Body of pancreas (tissue), 4 donors: ENCODE data around the gene LTB4R2.

Experiments used
- POLR2A ChIP-seq, 3 donors: fragments of 450-650 bp; IDR thresholded peaks; one replicate each; pipeline ENCODE4 v1.6.1; 2016; ENCODE audit warnings: antibody characterized with exemption in 3 of 3, mild to moderate bottlenecking in 2 of 3
- TF ChIP-seq, protein P1 (sequence below), 7 experiments: fragments of 450-650 bp in 4 of 7; fragments of 200-600 bp in 3 of 7; sonication (generic) in 3 of 7; IDR thresholded peaks; one replicate each; pipeline ENCODE4 v1.5.1; 2016 to 2019; ENCODE audit warnings: antibody characterized with exemption in 7 of 7

GRCh38 chr14:24310646-24311604, 985 bp downstream of the LTB4R2 start, which contains the start of gene LTB4R:
- TF ChIP-seq, protein P1, sequence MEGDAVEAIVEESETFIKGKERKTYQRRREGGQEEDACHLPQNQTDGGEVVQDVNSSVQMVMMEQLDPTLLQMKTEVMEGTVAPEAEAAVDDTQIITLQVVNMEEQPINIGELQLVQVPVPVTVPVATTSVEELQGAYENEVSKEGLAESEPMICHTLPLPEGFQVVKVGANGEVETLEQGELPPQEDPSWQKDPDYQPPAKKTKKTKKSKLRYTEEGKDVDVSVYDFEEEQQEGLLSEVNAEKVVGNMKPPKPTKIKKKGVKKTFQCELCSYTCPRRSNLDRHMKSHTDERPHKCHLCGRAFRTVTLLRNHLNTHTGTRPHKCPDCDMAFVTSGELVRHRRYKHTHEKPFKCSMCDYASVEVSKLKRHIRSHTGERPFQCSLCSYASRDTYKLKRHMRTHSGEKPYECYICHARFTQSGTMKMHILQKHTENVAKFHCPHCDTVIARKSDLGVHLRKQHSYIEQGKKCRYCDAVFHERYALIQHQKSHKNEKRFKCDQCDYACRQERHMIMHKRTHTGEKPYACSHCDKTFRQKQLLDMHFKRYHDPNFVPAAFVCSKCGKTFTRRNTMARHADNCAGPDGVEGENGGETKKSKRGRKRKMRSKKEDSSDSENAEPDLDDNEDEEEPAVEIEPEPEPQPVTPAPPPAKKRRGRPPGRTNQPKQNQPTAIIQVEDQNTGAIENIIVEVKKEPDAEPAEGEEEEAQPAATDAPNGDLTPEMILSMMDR (IDR thresholded peaks at IDR 0.05): peak; percentile 14 to 67 (median 50)
- peak; percentile 57 to 72 (median 59) for TF ChIP-seq POLR2A (IDR thresholded peaks at IDR 0.05)
